ENCODE data around the gene TTC21A. TPM values are rescaled to one million over a fixed set of nuclear protein-coding genes. Genes with fewer than 3 reads are reported as not detected.

The TTC21A gene
- total RNA-seq, 1 experiment from 2014 or later = 1.7 TPM

DNA sequence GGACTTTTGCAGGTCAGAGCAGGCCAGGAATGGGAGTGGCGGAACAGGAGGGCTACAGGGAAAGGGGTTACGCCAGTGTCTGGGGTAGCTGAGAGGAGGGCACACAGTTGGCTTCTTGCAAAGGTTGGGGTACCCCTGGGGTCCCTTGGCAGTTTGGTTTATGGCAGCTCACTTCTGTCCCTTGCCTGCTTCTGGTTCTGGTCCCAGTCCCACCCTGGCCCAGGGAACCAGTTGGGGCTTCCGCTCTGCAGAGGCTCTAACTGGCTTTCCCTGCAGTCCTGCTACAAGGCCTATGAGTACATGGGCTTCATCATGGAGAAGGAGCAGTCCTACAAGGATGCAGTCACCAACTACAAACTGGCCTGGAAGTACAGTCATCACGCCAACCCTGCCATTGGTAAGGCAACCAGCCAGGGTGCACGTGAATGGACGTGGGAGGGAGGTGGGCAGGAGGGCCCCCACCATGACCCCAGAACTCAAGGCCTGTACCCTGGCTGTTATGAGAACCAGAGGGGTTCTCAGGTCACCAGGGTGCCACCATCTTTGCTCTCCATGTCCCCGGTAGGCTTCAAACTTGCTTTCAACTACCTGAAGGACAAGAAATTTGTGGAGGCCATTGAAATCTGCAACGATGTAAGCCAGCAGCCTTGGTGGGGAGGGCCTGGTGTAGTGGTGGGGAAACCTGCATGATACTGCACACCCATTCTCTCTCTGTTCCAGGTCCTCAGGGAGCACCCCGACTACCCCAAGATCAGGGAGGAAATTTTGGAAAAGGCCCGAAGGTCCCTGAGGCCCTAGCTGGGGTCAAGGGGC is 30.7 kb downstream of the TTC21A start:
- peak; percentile 20 for DNase-seq
- TF ChIP-seq, protein P1, sequence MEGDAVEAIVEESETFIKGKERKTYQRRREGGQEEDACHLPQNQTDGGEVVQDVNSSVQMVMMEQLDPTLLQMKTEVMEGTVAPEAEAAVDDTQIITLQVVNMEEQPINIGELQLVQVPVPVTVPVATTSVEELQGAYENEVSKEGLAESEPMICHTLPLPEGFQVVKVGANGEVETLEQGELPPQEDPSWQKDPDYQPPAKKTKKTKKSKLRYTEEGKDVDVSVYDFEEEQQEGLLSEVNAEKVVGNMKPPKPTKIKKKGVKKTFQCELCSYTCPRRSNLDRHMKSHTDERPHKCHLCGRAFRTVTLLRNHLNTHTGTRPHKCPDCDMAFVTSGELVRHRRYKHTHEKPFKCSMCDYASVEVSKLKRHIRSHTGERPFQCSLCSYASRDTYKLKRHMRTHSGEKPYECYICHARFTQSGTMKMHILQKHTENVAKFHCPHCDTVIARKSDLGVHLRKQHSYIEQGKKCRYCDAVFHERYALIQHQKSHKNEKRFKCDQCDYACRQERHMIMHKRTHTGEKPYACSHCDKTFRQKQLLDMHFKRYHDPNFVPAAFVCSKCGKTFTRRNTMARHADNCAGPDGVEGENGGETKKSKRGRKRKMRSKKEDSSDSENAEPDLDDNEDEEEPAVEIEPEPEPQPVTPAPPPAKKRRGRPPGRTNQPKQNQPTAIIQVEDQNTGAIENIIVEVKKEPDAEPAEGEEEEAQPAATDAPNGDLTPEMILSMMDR (conservative IDR thresholded peaks at IDR 0.05) = no peak
- no peak overlapping the region for H3K23ac ChIP-seq (ENCODE audit: insufficient read length, low read depth, low read length)
- H3K79me1 ChIP-seq (ENCODE audit: insufficient read depth, low read depth, low read length, poor library complexity, severe bottlenecking) = no peaks in the 10 kb centered on the region
- H3K18ac ChIP-seq (ENCODE audit: insufficient read length, low read depth, low read length) = no peak overlapping the region
- no peak overlapping the region for H3K4me3 Mint-ChIP-seq
- no peak overlapping the region for H2BK20ac ChIP-seq (ENCODE audit: low read depth, low read length, poor library complexity, severe bottlenecking)
- H2BK15ac ChIP-seq (ENCODE audit: low read depth, low read length) = no peak overlapping the region
- H3K4me1 ChIP-seq (ENCODE audit: insufficient read depth, low read length) = no peaks in the 10 kb centered on the region
- H2AFZ ChIP-seq (ENCODE audit: low read length) = no peak overlapping the region
- no peak overlapping the region for H4K8ac ChIP-seq (replicated peaks; ENCODE audit: insufficient read length, low read depth, low read length)
- no peak overlapping the region for H2BK12ac ChIP-seq (ENCODE audit: insufficient read length, low read depth, low read length)
- no peaks in the 10 kb centered on the region for H3K23me2 ChIP-seq (ENCODE audit: insufficient read length, low read depth, low read length, poor library complexity, severe bottlenecking)
- no CpG with 5 or more reads among the region's 10 CpGs for WGBS (ENCODE audit: extremely low coverage, insufficient read length, low lambda C conversion rate)
- no peaks in the 10 kb centered on the region for H4K20me1 ChIP-seq (ENCODE audit: control insufficient read depth, insufficient read depth, insufficient read length)
- no peak overlapping the region for H3K27ac ChIP-seq (ENCODE audit: insufficient read length, low read depth, low read length)
- H4K91ac ChIP-seq (ENCODE audit: insufficient read length, low read depth, low read length) = no peak overlapping the region
- H3K27ac Mint-ChIP-seq = peak overlapping the region in 1 of 3 experiments; percentile 65; a peak in 2 of 7 replicates
- no peaks in the 10 kb centered on the region for H3K27me3 ChIP-seq (ENCODE audit: insufficient read depth, low read length)
- no peaks in the 10 kb centered on the region for H3K9me3 ChIP-seq (ENCODE audit: control insufficient read depth, low read depth, low read length)
- H2BK120ac ChIP-seq (ENCODE audit: low read depth, low read length, poor library complexity, severe bottlenecking) = no peak overlapping the region
- no peaks in the 10 kb centered on the region for H3K79me2 ChIP-seq (ENCODE audit: insufficient read depth, low read length)
- no peaks in the 10 kb centered on the region for H3K9me3 Mint-ChIP-seq
- H3K14ac ChIP-seq (ENCODE audit: insufficient read depth, low read length) = no peak overlapping the region
- no peak overlapping the region for H3K9ac ChIP-seq (ENCODE audit: extremely low read depth, insufficient read length, low read length)
- no peak overlapping the region for H2BK5ac ChIP-seq (ENCODE audit: insufficient read length, low read length)
- no peak overlapping the region for H3T11ph ChIP-seq (ENCODE audit: low read length)
- no peak overlapping the region for H3K4ac ChIP-seq (ENCODE audit: low read depth, low read length)
- no peak overlapping the region for H2AK5ac ChIP-seq (ENCODE audit: insufficient read length, low read length)
- H3K4me1 Mint-ChIP-seq = peaks cover 2% of the 10 kb centered on the region in 2 experiments; a peak in 2 of 4 replicates
- H3K56ac ChIP-seq (ENCODE audit: insufficient read length, low read depth, low read length) = no peak overlapping the region
- H3K4me2 ChIP-seq (ENCODE audit: insufficient read depth, insufficient read length, low read length) = no peak overlapping the region
- H3K36me3 Mint-ChIP-seq (ENCODE audit: insufficient read depth in 1 of 3, low read depth in 3 of 3) = peaks cover 4 to 15% (median 8%) of the 10 kb centered on the region in 3 experiments; a peak in 5 of 7 replicates
- no peak overlapping the region for H4K5ac ChIP-seq (ENCODE audit: insufficient read length, low read depth, low read length)
- no peaks in the 10 kb centered on the region for H3K27me3 Mint-ChIP-seq (ENCODE audit: low read depth)
